ENCODE measurements around the gene CDC14B.

CDC14B gene

DNA sequence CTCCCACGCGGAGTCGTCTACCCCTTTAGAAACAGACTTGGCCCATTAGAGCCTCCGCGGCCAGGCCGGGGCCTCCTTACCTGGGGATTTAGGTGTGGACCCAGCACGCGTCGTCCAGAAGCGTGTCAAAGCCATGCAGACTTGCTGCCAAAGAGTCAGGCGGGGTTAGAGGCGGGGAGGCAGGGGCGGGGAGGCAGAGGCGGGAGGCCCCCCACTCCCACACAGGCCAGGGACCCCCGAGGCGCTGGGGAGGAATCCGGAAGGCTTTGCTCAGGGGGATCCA lies 122.6 kb downstream of the CDC14B start:
- H3K27me3 ChIP-seq (ENCODE audit: insufficient read depth, low read length, poor library complexity), result no peaks in the 10 kb centered on the region
- H3K4me1 ChIP-seq (ENCODE audit: insufficient read depth, low read length), result no peaks in the 10 kb centered on the region
- no peak overlapping the region for H3K9ac ChIP-seq (ENCODE audit: low read depth, low read length)
- H3K27ac ChIP-seq (ENCODE audit: low read length), result no peak overlapping the region
- TF ChIP-seq EZH2 (IDR thresholded peaks at IDR 0.05; ENCODE audit: borderline replicate concordance, low read depth, low read length, severe bottlenecking), result no peak
- TF ChIP-seq, protein P1, sequence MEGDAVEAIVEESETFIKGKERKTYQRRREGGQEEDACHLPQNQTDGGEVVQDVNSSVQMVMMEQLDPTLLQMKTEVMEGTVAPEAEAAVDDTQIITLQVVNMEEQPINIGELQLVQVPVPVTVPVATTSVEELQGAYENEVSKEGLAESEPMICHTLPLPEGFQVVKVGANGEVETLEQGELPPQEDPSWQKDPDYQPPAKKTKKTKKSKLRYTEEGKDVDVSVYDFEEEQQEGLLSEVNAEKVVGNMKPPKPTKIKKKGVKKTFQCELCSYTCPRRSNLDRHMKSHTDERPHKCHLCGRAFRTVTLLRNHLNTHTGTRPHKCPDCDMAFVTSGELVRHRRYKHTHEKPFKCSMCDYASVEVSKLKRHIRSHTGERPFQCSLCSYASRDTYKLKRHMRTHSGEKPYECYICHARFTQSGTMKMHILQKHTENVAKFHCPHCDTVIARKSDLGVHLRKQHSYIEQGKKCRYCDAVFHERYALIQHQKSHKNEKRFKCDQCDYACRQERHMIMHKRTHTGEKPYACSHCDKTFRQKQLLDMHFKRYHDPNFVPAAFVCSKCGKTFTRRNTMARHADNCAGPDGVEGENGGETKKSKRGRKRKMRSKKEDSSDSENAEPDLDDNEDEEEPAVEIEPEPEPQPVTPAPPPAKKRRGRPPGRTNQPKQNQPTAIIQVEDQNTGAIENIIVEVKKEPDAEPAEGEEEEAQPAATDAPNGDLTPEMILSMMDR (IDR thresholded peaks at IDR 0.05; ENCODE audit: borderline replicate concordance, extremely low read depth, low read length, poor library complexity, severe bottlenecking), result no peak
- H2AFZ ChIP-seq (ENCODE audit: low read depth, low read length), result no peak overlapping the region
- H3K36me3 ChIP-seq (ENCODE audit: insufficient read depth, low read length), result no peaks in the 10 kb centered on the region
- DNase-seq (no peak), ATAC-seq (ENCODE audit: insufficient read depth, low read depth) (no peak)
- no peaks in the 10 kb centered on the region for H4K20me1 ChIP-seq (ENCODE audit: insufficient read depth, low read length)
- H3K4me2 ChIP-seq (ENCODE audit: insufficient read depth, low read length), result no peak overlapping the region
- H3K4me3 ChIP-seq (ENCODE audit: low read depth in 1 of 2, low read length in 2 of 2), result no peak overlapping the region
- H3K79me2 ChIP-seq (ENCODE audit: insufficient read depth, low read length), result no peaks in the 10 kb centered on the region
- H3K9me3 ChIP-seq (ENCODE audit: insufficient read depth, low read length, severe bottlenecking), result no peaks in the 10 kb centered on the region

DNA sequence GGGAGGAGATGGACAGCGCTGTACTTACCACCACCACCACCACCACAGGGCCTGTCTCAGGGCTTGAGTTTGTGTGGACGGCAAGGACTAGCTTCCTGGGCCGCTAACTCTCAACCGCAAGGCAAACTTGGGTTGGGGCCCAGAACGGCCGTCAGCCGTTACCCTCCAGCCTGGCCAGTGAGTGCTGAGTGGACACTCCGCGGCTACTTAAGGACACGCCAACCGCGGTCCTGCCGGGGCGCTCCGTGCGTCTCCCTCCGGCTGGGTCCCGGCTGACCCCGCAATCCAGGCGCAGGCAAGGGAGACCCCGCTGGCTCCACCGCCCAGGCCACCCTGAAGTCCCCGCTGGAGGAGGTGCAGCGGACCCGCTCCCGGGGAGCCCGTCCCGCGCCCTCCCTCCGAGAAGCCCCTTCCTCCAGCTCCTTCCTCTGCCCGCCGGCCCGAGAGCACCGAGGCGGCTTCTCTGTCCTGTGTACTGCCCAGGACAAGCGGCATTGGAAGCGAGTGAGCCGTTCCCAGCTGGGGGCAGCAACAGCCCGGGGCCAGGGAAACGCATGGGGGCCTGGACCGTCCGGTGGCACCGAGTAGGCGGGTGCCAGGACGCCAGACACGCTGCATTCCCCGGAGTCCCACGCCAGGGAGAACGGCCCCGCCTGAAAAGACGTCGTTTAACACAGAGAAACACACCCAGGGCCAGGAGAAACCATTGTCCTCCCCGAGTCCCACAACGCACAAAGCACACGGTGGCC lies 123.1 kb downstream of the CDC14B start:
- no peaks in the 10 kb centered on the region for H3K27me3 ChIP-seq (ENCODE audit: insufficient read depth, low read length, poor library complexity)
- H3K9me3 ChIP-seq (ENCODE audit: insufficient read depth, low read length, severe bottlenecking), result no peaks in the 10 kb centered on the region
- ATAC-seq (ENCODE audit: insufficient read depth, low read depth), result no peak
- no peak for TF ChIP-seq EZH2 (IDR thresholded peaks at IDR 0.05; ENCODE audit: borderline replicate concordance, low read depth, low read length, severe bottlenecking)
- TF ChIP-seq, protein P1 (IDR thresholded peaks at IDR 0.05; ENCODE audit: borderline replicate concordance, extremely low read depth, low read length, poor library complexity, severe bottlenecking), result no peak
- no peaks in the 10 kb centered on the region for H3K36me3 ChIP-seq (ENCODE audit: insufficient read depth, low read length)
- no peak overlapping the region for H3K27ac ChIP-seq (ENCODE audit: low read length)
- no peaks in the 10 kb centered on the region for H4K20me1 ChIP-seq (ENCODE audit: insufficient read depth, low read length)
- H3K4me3 ChIP-seq (ENCODE audit: low read depth in 1 of 2, low read length in 2 of 2), result no peak overlapping the region
- H3K9ac ChIP-seq (ENCODE audit: low read depth, low read length), result no peak overlapping the region
- H3K4me2 ChIP-seq (ENCODE audit: insufficient read depth, low read length), result no peak overlapping the region
- H2AFZ ChIP-seq (ENCODE audit: low read depth, low read length), result no peak overlapping the region
- DNase-seq, result no peak
- no peaks in the 10 kb centered on the region for H3K79me2 ChIP-seq (ENCODE audit: insufficient read depth, low read length)
- H3K4me1 ChIP-seq (ENCODE audit: insufficient read depth, low read length), result no peaks in the 10 kb centered on the region

DNA sequence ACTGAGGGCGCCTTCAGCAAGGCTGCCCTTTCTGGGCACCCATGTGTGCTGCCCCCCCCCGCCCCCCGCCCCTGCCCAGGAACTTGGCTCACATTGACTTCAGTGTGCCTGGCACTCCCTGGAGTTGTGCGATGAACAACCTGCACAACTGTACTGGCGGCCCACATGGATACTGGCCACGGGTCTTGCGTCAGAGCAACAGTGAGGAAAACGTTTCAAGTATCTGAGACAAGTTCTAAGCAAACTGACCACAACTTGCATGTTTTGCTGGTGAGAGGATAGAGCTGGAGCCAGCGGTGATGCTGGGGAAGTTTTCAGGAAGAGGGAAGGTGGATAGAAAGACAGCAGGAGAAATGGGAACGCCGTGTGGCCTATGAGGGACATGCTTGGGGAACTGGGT lies 124.3 kb downstream of the CDC14B start:
- Histone ChIP-seq H3K4me1 (ENCODE audit: insufficient read depth, low read length) (no peaks in the 10 kb centered on the region), H2AFZ (ENCODE audit: low read depth, low read length) (no peak overlapping the region), H3K9me3 (ENCODE audit: insufficient read depth, low read length, severe bottlenecking) (no peaks in the 10 kb centered on the region), H3K9ac (ENCODE audit: low read depth, low read length) (no peak overlapping the region), H3K27ac (ENCODE audit: low read length) (no peak overlapping the region), H3K4me3 (ENCODE audit: low read depth in 1 of 2, low read length in 2 of 2) (no peak overlapping the region), H3K4me2 (ENCODE audit: insufficient read depth, low read length) (no peak overlapping the region), H3K27me3 (ENCODE audit: insufficient read depth, low read length, poor library complexity) (no peaks in the 10 kb centered on the region), H3K79me2 (ENCODE audit: insufficient read depth, low read length) (no peaks in the 10 kb centered on the region), H4K20me1 (ENCODE audit: insufficient read depth, low read length) (no peaks in the 10 kb centered on the region), H3K36me3 (ENCODE audit: insufficient read depth, low read length) (no peaks in the 10 kb centered on the region)
- DNase-seq (no peak), ATAC-seq (ENCODE audit: insufficient read depth, low read depth) (no peak)
- TF ChIP-seq, protein P1 (IDR thresholded peaks at IDR 0.05; ENCODE audit: borderline replicate concordance, extremely low read depth, low read length, poor library complexity, severe bottlenecking), result no peak
- TF ChIP-seq EZH2 (IDR thresholded peaks at IDR 0.05; ENCODE audit: borderline replicate concordance, low read depth, low read length, severe bottlenecking), result no peak
